HG03103 (cell line): ENCODE data around the gene STX1B.
"Not testable (repeated sequence)": the region's sequence is repeated elsewhere in the genome, so short reads cannot be mapped to it uniquely, and the experiment has no call there.

Experiments
- ATAC-seq: cut with Tn5 transposase; IDR thresholded peaks from one replicate; pipeline ENCODE4 v1.9.1; 2021; ENCODE audit warnings: low read depth; ENCODE audit not compliant: unreplicated experiment

STX1B gene

DNA sequence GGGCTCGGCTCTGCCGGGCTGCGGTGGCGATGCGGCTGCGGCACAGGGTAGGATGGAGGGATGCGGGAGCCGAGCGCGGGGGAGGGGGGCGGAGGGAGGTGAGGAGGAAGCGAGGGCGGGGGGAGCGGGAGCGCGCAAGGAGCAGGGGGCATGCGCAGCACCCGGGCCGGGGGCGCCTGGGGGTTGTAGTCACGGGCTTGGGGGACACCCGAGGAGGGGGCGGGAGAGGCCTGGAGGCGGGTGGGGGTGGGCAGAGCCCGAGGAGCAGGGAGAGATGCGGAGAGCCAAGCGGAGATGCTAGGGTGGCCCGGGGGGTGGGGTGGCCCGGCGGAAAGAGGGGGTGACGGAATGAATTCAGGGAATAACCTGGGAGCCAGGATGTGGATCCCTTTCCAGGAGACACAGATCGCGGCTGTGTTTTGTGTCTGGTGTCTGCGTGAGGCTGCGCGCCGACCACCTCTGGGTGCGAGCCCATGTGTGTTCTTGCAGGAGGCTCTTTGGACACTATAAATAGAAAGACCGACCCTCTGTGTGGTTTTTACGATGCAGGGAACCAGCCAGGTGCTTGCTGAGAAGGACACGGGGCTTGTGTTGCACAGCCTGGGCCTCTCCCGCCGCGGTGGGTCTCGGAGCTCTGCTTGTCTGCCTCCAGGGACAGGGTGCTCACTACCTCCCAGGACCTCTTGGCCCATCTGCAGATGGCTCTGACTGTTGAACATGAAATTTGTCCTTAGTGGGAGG lies at the start of gene STX1B:
Gene STX1B (minus strand): TSS at position 54 of the 741 bp plus-strand sequence. CDS start 242 bp downstream, outside the sequence.
- no peak for ATAC-seq

DNA sequence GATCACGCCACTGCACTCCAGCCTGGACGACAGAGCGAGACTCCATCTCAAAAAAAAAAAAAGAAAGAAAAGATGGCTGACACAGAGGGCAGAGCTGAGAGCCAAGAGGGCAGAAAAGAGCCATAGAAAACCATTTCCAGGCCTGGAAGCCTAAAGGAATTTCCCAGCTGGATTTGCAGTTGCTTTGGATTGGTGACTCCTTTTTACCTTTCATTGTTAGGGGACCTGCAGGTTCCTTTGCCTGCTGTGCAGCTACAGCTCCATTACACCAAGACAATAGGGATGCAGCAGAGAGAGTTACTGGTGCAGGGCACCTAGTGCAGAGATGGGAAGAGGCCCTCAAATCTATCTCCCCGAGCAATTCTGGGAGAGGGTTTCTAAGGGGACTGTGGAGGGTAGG lies 45.2 kb upstream of the STX1B start:
- no peak for ATAC-seq

DNA sequence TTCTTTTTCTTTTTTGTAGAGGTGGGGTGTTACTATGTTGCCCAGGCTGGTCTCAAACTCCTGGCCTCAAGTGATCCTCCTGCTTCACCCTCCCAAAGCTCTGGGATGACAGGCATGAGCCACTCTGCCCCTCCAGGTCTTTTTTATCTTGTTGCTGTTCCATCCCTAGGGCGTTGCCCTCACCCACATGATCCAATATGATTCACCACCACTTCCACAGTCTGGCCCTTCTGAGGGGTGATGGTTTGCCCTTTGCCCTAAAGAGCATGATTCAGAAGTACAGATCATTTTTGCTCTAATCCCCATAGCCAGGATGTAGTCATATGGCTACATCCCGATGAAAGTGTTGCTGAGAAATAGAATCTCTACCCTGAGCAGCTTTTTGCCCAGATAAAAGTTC lies 41.7 kb upstream of the STX1B start:
- ATAC-seq, result no peak

DNA sequence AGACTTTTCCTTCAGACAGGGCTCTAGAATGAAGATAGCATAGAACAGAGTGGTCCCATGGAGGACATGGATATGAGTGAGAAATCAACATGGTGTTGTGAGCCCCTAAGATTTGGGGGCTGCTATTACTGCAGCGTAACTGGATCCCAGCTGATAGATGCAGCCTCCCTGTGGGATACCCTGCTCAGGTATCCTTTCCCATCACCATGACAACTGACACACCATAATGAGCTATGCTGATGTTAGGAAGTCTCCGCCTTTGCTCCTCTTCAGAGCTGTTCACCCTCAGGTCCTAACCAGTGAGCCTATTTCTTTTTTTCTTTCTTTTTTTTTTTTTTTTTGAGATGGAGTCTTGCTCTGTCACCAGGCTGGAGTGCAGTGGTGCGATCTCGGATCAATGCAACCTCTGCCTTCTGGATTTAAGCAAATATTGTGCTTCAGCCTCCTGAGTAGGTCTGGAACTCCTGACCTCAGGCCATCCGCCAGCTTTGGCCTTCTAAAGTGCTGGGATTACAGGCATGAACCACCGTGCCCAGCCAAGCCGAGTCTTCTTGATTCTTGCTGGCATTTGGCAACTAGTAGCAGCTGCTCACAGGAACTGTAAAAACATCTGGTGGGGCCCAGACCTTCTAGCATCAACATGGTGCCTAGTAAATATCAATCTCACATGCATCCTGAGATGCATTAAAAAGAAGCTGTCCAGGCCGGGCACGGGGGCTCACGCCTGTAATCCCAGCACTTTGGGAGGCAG lies 40.0 kb upstream of the STX1B start:
- no peak for ATAC-seq

DNA sequence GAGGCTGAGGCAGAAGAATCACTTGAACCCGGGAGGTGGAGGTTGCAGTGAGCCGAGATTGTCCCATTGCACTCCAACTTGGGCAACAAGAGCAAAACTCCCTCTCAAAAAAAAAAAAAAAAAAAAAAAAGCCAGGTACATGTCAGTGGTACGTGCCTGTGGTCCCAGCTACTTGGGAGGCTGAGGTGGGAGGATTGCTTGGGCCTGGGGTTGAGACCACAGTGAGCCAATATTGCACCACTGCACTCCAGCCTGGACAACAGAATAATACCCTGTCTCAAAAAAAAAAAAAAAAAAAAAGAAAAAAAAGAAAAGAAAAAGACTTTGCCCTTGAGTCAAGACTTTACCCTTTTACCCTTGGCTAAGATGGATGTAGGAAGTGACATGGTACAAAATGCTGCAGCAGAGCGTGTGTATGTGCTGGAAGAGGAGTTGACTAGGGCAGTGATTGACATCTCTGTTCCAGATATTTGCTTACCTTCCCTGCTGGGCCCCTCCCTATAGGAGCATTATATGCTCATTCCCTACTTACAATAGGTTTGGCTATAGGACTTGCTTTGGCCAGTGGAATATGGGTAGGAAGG lies 33.6 kb upstream of the STX1B start:
- no peak for ATAC-seq

DNA sequence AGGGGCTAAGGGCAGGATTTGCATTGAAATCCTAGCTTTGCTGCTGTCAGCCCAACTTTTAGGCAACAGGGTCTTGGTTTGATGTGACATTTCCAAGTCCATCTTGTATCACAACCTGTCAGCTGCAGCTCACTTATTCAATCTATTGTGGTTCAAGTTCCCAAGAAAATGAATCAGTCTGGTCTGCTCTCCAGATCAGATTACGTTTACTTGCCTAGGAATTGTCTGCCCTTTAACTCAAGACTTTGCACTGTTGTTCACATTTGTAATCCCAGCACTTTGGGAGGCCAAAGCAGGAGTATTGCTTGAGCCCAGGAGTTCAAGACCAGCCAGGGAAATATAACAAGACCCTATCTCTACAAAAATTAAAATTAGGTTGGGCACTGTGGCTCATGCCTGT lies 32.9 kb upstream of the STX1B start:
- no peak for ATAC-seq

DNA sequence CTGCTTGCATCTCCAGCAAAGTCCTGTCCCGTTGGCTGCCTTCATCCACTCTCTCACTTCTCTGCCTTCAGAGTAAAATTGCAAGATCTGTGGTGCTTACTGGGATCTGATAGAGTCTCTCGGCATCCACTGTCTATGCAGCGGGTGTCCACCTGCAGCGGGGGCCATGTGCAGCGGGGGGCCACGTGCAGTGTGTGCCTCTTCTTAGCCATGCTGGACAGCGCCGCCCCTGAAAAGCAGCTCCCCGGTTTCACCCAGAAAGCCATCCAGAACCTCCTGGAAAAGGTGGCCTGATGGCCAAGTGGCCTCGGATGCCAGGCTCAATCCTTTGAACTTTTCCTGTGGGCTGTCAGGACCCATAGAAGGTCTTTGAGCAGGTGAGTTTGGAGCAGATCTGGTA lies 32.4 kb upstream of the STX1B start:
- ATAC-seq, result no peak

DNA sequence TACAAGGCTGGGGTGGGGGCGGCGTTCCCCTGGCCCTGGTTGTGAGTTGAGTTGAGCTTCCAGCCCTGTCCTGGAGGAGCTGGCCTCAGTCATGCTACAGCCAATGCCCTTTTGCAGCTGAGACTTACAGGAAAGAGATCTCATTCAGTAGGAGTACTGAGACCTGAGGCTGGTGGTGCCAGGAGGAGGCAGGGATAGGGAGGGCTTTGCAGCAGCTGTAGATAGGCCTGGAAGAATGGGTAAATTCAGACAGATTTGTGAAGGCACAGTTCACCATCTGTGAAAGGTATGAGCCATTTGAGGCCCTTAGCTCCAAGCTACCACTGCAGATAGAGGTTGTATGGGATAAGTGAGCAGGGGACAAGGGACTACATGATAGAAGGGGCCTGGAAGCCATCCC lies 28.6 kb upstream of the STX1B start:
- no peak for ATAC-seq

DNA sequence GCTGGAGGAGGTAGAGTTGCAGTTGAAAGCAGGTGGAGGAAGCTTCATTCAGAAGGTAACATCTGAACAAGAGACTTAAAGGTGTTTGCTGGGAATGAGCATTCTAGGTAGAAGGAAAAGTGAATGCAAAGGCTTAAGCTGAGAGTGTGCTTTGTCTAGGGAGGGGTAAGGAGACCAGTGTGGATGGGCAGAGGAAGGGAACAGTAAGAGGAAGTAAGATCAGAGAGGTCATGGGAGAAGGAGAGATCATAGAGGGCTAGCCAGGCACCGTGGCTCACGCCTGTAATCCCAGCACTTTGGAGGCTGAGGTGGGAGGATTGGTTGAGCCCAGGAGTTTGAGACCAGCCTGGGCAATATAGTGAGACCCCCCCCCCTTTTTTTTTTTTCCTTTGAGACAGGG lies 26.3 kb upstream of the STX1B start:
- ATAC-seq, result no peak

DNA sequence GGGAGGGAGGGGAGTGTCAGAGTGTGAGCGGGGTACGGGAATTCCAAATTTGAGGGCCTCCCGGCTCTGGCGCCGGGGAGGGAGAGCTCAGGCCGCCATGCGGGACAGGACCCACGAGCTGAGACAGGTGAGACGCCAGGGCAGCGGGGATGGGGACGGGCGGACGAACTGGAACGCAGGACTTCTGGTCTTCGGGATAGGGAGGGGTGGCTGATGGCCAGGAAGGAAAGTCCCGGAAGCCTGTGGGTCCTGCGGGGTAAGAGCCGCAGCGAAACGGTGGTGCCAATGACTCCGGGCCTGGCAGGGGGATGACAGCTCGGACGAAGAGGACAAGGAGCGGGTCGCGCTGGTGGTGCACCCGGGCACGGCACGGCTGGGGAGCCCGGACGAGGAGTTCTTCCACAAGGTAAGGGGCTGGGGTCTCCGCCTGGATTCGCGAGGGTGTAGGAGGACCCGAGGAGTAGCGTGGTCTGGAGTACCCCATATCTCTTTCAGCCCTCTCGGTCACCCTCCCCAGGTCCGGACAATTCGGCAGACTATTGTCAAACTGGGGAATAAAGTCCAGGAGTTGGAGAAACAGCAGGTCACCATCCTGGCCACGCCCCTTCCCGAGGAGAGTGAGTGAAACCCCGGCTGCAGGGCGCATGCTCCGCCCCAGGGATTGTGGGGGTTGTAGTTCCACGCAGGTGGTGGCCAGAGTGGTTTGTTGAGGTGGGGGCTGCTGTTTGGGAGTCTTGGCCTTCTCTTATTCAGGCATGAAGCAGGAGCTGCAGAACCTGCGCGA lies 23.5 kb upstream of the STX1B start:
- peak; percentile 44 for ATAC-seq

DNA sequence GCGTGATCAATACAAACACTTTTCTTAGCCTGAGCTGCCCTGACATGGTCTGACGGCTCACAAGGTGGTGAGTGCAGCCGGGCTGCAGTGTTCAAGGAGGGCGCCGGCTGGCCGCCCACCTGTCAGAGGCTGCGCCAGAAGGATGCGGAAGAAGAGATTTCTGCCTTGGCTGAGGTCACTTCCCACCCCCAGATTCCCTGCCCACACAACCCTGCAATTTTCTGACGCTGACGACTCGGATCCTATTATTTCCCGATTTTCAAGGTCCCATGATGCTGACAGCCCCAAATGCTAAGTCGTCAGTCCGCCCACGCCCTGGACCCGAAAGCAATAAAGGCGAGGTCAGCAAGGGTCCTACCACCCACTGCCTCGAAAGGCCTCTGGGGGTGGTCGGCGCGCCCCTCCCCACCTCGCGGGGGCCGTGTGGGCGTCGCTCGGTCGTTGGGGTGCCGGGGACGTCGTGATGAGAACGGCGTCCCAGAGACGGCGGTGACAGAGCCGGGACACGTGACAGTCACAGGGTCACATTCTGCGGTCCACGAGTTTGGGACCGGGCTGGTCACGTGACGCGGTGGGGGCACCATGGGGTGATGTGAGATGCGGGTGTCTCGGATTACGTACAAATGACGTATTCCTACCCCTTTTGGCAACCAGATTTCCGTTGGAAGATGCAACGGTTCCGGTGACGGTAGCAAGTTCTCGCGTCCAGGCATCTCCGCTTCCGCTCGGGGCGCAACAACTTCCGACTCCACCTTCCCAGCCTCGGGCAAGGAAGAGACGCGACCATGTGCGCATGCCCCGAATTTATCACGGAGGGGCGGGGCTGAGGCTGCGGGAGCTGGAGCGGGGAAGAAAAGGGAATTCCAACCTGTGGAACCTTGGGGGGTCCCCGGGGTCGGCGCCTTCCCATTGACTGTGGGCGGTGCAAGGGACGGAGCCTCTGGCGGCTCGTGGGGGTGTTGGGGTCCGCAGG lies 22.6 kb upstream of the STX1B start, which contains the start of gene STX4:
Gene STX4 (plus strand): TSS at position 823 of the 973 bp plus-strand sequence. CDS start 248 bp downstream, outside the sequence.
- peak; percentile 66 for ATAC-seq

DNA sequence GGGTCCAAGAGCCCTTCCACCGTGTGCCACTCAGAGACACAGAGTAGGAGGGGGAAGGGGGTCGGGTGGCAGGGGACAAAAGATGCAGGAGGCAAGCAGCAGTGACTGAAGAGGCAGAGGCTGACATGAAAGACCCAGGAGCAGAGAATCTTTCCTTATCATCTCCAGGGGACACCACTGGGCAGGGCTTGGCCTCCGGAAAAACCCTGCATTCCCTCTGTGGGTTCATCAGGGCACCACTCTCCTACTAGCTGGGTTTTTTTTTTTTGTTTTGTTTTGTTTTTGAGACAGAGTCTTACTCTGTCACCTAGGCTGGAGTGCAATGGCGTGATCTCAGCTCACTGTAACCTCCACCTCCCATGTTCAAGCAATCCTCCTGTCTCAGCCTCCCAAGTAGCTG lies 20.8 kb upstream of the STX1B start:
- no peak for ATAC-seq

DNA sequence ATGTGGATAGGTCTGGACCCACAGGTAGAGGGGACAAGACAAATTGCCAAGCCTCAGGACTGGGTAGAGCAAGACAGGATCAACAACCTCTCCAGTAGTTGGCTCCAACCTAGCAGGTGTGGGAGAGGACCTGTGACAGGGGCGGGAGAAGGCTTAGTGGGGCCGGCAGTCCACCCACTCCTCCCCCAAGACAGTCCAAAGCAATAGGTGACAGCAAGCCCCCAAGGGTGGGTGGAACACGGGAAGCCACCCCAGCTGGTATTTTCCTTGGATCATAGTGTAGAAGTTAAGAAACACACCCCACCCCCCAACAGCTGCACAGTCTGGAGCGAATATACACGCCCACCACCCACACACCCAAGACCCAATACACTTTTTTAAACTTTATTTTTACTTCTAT lies 18.8 kb upstream of the STX1B start:
- ATAC-seq, result no peak

DNA sequence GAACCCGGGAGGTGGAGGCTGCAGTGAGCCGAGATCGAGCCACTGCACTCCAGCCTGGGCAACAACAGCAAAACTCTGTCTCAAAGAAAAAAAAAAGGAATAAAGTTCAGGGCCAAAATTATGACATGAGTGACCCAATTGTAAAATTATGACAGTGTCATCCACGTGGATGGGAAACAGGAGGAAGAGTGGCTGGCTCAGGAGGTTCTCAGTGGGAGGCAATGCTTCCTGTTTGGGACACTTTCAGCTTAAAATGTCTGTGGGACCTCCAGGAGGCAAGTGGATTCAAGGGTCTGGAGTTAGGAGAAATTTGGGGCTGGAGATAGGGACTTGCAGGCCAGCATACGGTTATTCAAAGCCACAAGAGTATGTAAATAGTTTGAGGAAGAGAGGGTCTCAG lies 14.9 kb upstream of the STX1B start:
- no peak for ATAC-seq

DNA sequence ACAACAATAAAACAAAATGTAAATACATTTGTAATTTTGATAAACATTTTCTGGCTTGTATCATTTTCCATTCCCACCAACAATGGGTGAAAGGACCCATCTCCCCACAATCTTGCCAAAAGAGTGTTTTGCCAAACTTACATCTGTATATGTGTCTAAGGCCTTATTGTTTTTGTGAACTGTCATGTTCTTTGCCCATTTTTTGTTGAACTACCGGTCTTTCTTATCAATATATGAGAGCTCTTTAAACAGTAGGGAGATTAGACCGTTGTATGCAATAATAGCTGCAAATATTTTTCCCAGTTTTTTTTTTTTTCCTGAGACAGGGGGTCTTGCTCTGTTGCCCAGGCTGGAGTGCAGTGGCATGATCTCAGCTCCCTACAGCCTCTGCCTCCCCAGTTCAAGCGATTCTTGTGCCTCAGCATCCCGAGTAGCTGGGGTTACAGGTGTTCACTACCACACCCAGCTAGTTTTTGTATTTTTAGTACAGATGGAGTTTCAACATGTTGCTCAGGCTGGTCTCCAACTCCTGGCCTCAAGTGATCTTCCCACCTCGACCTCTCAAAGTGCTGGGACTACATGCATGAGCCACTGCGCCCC lies 13.3 kb upstream of the STX1B start:
- no peak for ATAC-seq

DNA sequence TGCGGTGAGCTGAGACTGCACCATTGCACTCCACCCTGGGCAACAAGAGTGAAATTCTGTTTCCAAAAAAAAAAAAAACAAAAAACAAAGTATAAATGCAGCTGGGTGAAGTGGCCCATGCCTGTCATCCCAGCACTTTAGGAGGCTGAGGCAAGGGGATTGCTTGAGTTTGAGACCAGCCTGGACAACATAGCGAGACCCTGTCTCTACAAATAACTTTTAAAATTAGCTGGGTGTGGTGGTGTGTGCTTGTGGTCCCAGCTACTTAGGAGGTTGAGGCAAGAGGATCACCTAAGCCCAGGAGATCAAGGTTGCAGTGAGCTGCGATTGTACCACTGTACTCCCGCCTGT lies 12.8 kb upstream of the STX1B start:
- no peak for ATAC-seq

DNA sequence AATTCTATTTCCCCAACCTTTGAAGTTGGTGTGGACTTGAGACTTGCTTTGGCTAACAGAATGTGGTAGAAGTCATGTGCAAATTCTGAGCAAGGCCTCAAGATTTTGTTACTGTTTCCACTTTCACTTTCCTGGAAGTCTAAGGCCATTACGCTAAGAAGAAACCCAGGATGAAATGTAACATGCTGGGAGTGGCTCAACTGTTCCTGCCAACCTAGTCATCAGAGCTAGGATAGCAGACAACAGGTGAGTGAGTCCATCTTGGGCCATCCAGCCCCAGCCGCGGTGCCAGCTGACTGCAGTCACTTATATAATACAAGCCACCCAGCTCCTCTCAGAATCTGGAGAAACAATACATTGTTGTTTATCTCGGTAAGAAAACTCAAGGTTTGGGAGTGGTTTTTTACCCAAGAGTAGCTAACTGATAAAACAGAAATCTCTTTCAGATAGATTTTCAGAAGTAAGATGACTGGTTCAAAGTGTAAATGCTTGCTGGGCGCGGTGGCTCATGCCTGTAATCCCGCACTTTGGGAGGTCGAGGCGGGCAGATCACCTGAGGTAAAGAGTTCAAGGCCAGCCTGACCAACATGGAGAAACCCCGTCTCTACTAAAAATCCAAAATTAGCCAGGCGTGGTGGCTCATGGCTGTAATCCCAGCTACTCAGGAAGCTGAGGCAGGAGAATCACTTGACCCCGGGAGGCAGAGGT lies 12.3 kb upstream of the STX1B start:
- no peak for ATAC-seq

DNA sequence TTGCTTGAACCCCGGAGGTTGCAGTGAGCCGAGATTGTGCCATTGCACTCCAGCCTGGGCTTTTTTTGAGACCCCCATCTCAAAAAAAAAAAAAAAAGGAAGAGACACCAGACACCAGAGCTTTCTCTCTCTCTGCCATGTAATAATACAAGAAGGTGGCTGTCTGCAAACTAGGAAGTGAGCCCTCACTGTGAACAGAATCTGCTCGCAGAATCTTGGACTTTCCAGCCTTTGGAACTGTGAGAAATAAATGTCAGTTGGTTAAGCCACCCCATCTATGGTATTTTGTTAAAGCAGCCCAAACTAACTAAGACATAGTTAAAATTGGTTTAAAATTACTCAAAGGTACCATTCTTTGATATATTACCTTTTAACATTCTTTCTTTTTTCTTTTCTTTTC lies 10.1 kb upstream of the STX1B start:
- ATAC-seq, result no peak

DNA sequence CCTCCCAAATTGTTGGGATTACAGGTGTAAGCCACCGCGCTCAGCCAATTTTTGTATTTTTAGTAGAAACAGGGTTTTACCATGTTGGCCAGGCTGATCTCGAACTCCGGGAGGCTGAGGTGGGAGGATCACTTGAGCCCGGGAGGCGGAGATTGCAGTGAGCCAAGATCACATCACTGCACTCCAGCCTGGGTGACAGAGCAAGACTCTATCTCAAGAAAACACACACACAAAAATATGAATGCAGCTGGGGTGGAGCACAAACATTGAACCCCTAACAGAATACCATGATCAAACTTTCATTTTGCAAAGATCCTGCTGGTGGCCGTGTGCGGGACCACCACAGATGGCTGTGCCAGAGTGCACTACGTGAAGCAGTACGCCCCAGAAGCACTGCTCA lies 7.3 kb upstream of the STX1B start:
- not testable (repeated sequence) for ATAC-seq
